GM12878 (cell line): ENCODE results near the gene CHIA. TPM values are rescaled to one million over a fixed set of nuclear protein-coding genes. Genes with fewer than 3 reads are reported as not detected.

Experiments used
- ATAC-seq: fragments of 200-7000 bp; cut with Tn5 transposase; 3 replicates; pipeline ENCODE4 v1.9.1; 2020; ENCODE audit warnings: mild to moderate bottlenecking, moderate library complexity
- BruUV-seq: library from RNA; stranded (reverse); fragments of 400-500 nt; replicated peaks from 2 replicates; lab custom pipeline; 2021; lab: Mats Ljungman, UMichigan
- CTCF ChIA-PET: fragments of 300-600 bp; sonication (Branson Sonifier 250); formaldehyde crosslinking; extraction: SDS; loops from one replicate; lab custom pipeline; 2021; ENCODE audit warnings: inconsistent platforms; lab: Yijun Ruan, JAX
- POLR2A ChIA-PET: fragments of 350-600 bp; formaldehyde crosslinking; extraction: SDS; loops from one replicate; lab custom pipeline; 2021; ENCODE audit warnings: inconsistent platforms; lab: Charles Lee
- RAD21 ChIA-PET: fragments of 300-600 bp; sonication (Branson Sonifier 250); formaldehyde crosslinking; loops from one replicate; lab custom pipeline; 2023; ENCODE audit warnings: antibody characterized with exemption; ENCODE audit not compliant: unreplicated experiment; lab: Charles Lee
- SMC1A ChIA-PET: fragments of 300-600 bp; sonication (Branson Sonifier 250); formaldehyde crosslinking; loops from one replicate; lab custom pipeline; 2023; ENCODE audit not compliant: unreplicated experiment, uncharacterized antibody; lab: Charles Lee
- DNase-seq: peaks from one replicate; pipeline ENCODE4 v3.0.0-alpha.2; 2011; ENCODE audit warnings: low read depth, low spot score
- FAIRE-seq: peaks from 3 replicates; lab custom pipeline; 2011; peaks lifted over from hg19 to GRCh38; lab: Jason Lieb, UNC
- H2AFZ ChIP-seq: 2 replicates; pipeline ENCODE4 v1.6.0; 2011; ENCODE audit warnings: low read depth, low read length, control low read depth; ENCODE audit not compliant: control insufficient read depth
- H3K27ac ChIP-seq: 2 replicates; pipeline ENCODE4 v1.5.1; 2011; ENCODE audit warnings: control low read depth; ENCODE audit not compliant: control insufficient read depth, insufficient read depth
- H3K27me3 ChIP-seq, 2 experiments: replicated peaks in 1 of 2; 2 replicates each; pipeline versions ENCODE4 v1.6.0 to v1.6.1; 2011; ENCODE audit warnings: low read length in 1 of 2; ENCODE audit not compliant: control insufficient read depth in 2 of 2, insufficient read depth in 2 of 2
- H3K36me3 ChIP-seq, 2 experiments: 2 replicates each; pipeline ENCODE4 v1.5.1; 2011; ENCODE audit warnings: low read length in 1 of 2; ENCODE audit not compliant: control insufficient read depth in 2 of 2, insufficient read depth in 2 of 2
- H3K4me1 ChIP-seq: 2 replicates; pipeline ENCODE4 v1.6.1; 2011; ENCODE audit warnings: mild to moderate bottlenecking, low read length, moderate library complexity, mixed read lengths; ENCODE audit not compliant: control insufficient read depth, insufficient read depth
- H3K4me2 ChIP-seq: 2 replicates; pipeline ENCODE4 v1.6.0; 2011; ENCODE audit warnings: control low read depth; ENCODE audit not compliant: control insufficient read depth, insufficient read depth
- H3K4me3 ChIP-seq: fragments of 200-600 bp; sonication (generic); 2 replicates; pipeline ENCODE4 v1.5.1; 2016
- H3K79me2 ChIP-seq: 2 replicates; pipeline ENCODE4 v1.6.0; 2011; ENCODE audit warnings: low read length; ENCODE audit not compliant: control insufficient read depth, insufficient read depth
- H3K9ac ChIP-seq: 2 replicates; pipeline ENCODE4 v1.8.0; 2011; ENCODE audit warnings: low read length, control low read depth, mixed read lengths; ENCODE audit not compliant: control insufficient read depth, insufficient read depth
- H3K9me3 ChIP-seq: replicated peaks from 3 replicates; pipeline ENCODE4 v1.5.1; 2011; ENCODE audit warnings: mild to moderate bottlenecking, low read length; ENCODE audit not compliant: control insufficient read depth, insufficient read depth
- H4K20me1 ChIP-seq: 2 replicates; pipeline ENCODE4 v1.6.0; 2011; ENCODE audit not compliant: control insufficient read depth, insufficient read depth
- E4F1 ChIP-seq: fragments of 450-650 bp; IDR thresholded peaks from 2 replicates; pipeline ENCODE4 v1.6.1; 2018; ENCODE audit warnings: borderline replicate concordance, mild to moderate bottlenecking; ENCODE audit not compliant: partially characterized antibody
- GATAD2B ChIP-seq: fragments of 450-650 bp; conservative IDR thresholded peaks from 2 replicates; pipeline ENCODE4 v1.6.1; 2017; ENCODE audit warnings: low read depth, mild to moderate bottlenecking, moderate library complexity
- NR2F1 ChIP-seq: fragments of 450-650 bp; conservative IDR thresholded peaks from 2 replicates; pipeline ENCODE4 v1.6.1; 2017; ENCODE audit warnings: mild to moderate bottlenecking
- RAD21 ChIP-seq: IDR thresholded peaks from 2 replicates; pipeline ENCODE4 v1.6.1; 2011; ENCODE audit warnings: mild to moderate bottlenecking, low read depth, low read length, moderate library complexity; ENCODE audit not compliant: insufficient read depth
- RELA ChIP-seq: fragments of 450-650 bp; IDR thresholded peaks from 2 replicates; pipeline ENCODE4 v1.8.0; 2014; ENCODE audit warnings: borderline replicate concordance; ENCODE audit not compliant: partially characterized antibody
- in situ Hi-C: fragments of 300-500 bp; cut with MboI; formaldehyde crosslinking; loops from 9 replicates; pipeline ENCODE4 v1.14.3; 2018; ENCODE audit warnings: mixed read lengths
- intact Hi-C: fragments of 100-400 bp; cut with micrococcal nuclease; formaldehyde crosslinking; loops from one replicate; pipeline ENCODE4 v1.14.2; 2022; ENCODE audit not compliant: unreplicated experiment
- polyA plus RNA-seq, 11 experiments: library from polyadenylated mRNA; depleted of rRNA in 4 of 11; unstranded in 6 of 11; stranded (reverse) in 5 of 11; fragments of >200 nt; fragmentation: Nextera tagmentation in 4 of 11; fragmentation: Illumina TruSeq in 1 of 11; extraction: Ambion mirVana in 4 of 11; extraction: Trizol in 1 of 11; gene quantifications; 1 replicate in 1 of 11; 2 replicates in 10 of 11; pipeline versions ENCODE4 v1.2.1 to v1.2.3, GENCODE V29; 2011 to 2016; ENCODE audit warnings: inconsistent platforms in 2 of 11, missing spikeins in 2 of 11, low read depth in 1 of 11
- total RNA-seq, 4 experiments: library from RNA; depleted of rRNA in 3 of 4; stranded (reverse); fragments of >200 nt in 3 of 4; fragmentation: Illumina TruSeq in 1 of 4; extraction: Trizol in 1 of 4; gene quantifications; 2 replicates each; pipeline versions ENCODE4 v1.2.1 to v1.2.3, GENCODE V29; 2013 to 2021

Gene CHIA
- total and polyA plus RNA-seq, 10 of the 15 experiments (the other 5 are each of a cell fraction or from before 2014, with no cell fraction given) = 0.21 TPM; not detected in 9

DNA sequence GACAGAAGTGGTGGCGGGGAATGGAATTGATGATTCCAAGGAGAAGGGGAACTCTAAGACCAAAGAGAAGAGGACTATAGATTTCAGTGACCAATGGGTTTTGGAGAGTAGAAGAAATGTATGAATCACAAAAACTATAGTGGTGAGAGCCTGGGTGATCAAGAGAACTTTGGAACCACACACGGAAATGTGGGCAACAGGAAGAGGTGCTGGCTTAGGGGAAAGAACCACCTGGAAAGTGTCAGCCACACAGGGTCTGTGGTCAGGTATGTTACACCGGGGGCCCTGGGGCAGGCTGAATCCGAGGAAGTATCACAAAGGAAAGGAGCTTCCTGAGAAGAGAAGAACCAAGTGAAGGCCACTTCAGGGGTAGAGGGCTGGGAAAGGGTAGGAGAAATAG, 11.5 kb upstream of the CHIA start (continued):
- TF ChIP-seq RELA (no peak), GATAD2B (no peak), NR2F1 (no peak)
- TF ChIP-seq, all 136 proteins: peak for 0

DNA sequence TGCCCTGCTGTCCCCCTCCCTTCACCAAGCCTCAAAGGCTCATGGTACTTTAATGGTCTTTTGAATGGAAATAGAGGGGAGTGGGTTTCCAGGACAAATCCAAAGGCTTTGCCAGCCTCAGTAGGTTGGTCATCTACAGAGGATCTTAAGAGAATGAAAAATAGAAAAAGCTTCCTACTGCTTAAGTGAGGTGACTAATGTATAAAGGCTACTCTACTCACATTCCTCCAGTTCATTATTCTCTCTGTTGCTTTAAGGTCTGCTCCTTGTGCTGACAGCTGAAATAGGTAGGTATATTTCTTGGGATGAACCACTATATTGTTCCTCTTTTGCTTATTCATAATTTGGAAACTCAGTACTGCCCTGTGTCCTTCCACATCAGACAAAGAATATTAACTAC, 10.4 kb upstream of the CHIA start:
- Histone ChIP-seq H3K4me1 (peaks cover under 1% of the 10 kb centered on the region; the same call in 1 of the 2 replicates), H3K4me2 (no peak overlapping the region), H3K27me3 (no peaks in the 10 kb centered on the region), H3K36me3 (no peaks in the 10 kb centered on the region), H2AFZ (no peak overlapping the region), H3K4me3 (no peak overlapping the region), H3K27ac (no peak overlapping the region), H4K20me1 (no peaks in the 10 kb centered on the region), H3K79me2 (no peaks in the 10 kb centered on the region), H3K9ac (no peak overlapping the region), H3K9me3 (peaks cover 3% of the 10 kb centered on the region; the same call in 2 of the 3 replicates)
- FAIRE-seq = no peak
- no peak for TF ChIP-seq RAD21
- TF ChIP-seq E4F1 = no peak
- no peak for DNase-seq
- in situ Hi-C loops (no loop called here), intact Hi-C loops (no loop called here)
- no TSS peak for BruUV-seq
- ChIA-PET POLR2A (no interaction called here), CTCF (no interaction called here), RAD21 (no interaction called here), SMC1A (interaction anchor here (1.0 kb wide), 1 partner anchor 28 kb away, joined by 3 read pairs; no protein-coding TSS in a partner anchor)
- ATAC-seq = no peak
